ENCODE measurements around the gene CALCOCO1. TPM values are rescaled to one million over a fixed set of nuclear protein-coding genes. Genes with fewer than 3 reads are reported as not detected.

Gene CALCOCO1
- total RNA-seq, 2 donors from 2014 or later: 182 to 232 TPM

- H3K27ac ChIP-seq: peak overlapping the region; percentile 76 to 90
- H3K4me1 ChIP-seq: peaks cover 0 to 23% of the 10 kb centered on the region in 2 donors
- DNase-seq (ENCODE audit: low spot score): no peak
- peak overlapping the region; percentile 46 to 84 for H3K4me3 ChIP-seq
- no peaks in the 10 kb centered on the region for H3K9me3 ChIP-seq
- H3K27me3 ChIP-seq: no peaks in the 10 kb centered on the region
- peaks cover 19% of the 10 kb centered on the region for H3K36me3 ChIP-seq
- no peak for TF ChIP-seq CTCF (IDR thresholded peaks at IDR 0.05)
Observed at GRCh38 chr12:53728206-53728605, 954 bp upstream of the CALCOCO1 start.

- no peak for DNase-seq (ENCODE audit: low spot score)
- Histone ChIP-seq H3K4me1 (peaks cover 0 to 23% of the 10 kb centered on the region in 2 donors), H3K4me3 (peak overlapping the region; percentile 75 to 84), H3K27me3 (no peaks in the 10 kb centered on the region), H3K27ac (peak overlapping the region; percentile 76 to 90), H3K9me3 (no peaks in the 10 kb centered on the region), H3K36me3 (peaks cover 32% of the 10 kb centered on the region)
- no peak for TF ChIP-seq CTCF (IDR thresholded peaks at IDR 0.05)
Observed at GRCh38 chr12:53726946-53727309, 324 bp downstream of the CALCOCO1 start.

GRCh38 chr12:53726341-53726740, 911 bp downstream of the CALCOCO1 start:
- H3K4me3 ChIP-seq: peak overlapping the region; percentile 75 to 84
- peaks cover 0 to 23% of the 10 kb centered on the region in 2 donors for H3K4me1 ChIP-seq
- no peak for DNase-seq (ENCODE audit: low spot score)
- H3K27ac ChIP-seq: peak overlapping the region in 1 of 2 donors; percentile 90
- H3K36me3 ChIP-seq: peaks cover 37% of the 10 kb centered on the region
- no peaks in the 10 kb centered on the region for H3K27me3 ChIP-seq
- no peaks in the 10 kb centered on the region for H3K9me3 ChIP-seq
- TF ChIP-seq CTCF (IDR thresholded peaks at IDR 0.05): no peak

GRCh38 chr12:53725824-53726223, 1.4 kb downstream of the CALCOCO1 start:
- Histone ChIP-seq H3K27me3 (no peaks in the 10 kb centered on the region), H3K27ac (no peak overlapping the region)

GRCh38 chr12:53722450-53723041, 4.7 kb downstream of the CALCOCO1 start:
- peaks cover 62% of the 10 kb centered on the region for H3K36me3 ChIP-seq
- TF ChIP-seq CTCF (IDR thresholded peaks at IDR 0.05): no peak

More at GRCh38 chr12:53725824-53726223, 1.4 kb downstream of the CALCOCO1 start:
- no peak for DNase-seq (ENCODE audit: low spot score)
- TF ChIP-seq CTCF (IDR thresholded peaks at IDR 0.05): no peak
- no peaks in the 10 kb centered on the region for H3K9me3 ChIP-seq
- H3K4me1 ChIP-seq: peaks cover 0 to 23% of the 10 kb centered on the region in 2 donors
- peak overlapping the region in 1 of 2 donors; percentile 1 for H3K4me3 ChIP-seq
- H3K36me3 ChIP-seq: peaks cover 43% of the 10 kb centered on the region

GRCh38 chr12:53720946-53721345, 6.3 kb downstream of the CALCOCO1 start:
- Histone ChIP-seq H3K27ac (no peak overlapping the region), H3K36me3 (peaks cover 77% of the 10 kb centered on the region), H3K27me3 (no peaks in the 10 kb centered on the region), H3K4me1 (peaks cover 0 to 11% of the 10 kb centered on the region in 2 donors), H3K4me3 (no peak overlapping the region), H3K9me3 (no peaks in the 10 kb centered on the region)
- DNase-seq (ENCODE audit: low spot score): no peak
- TF ChIP-seq CTCF (IDR thresholded peaks at IDR 0.05): no peak

More at GRCh38 chr12:53722450-53723041, 4.7 kb downstream of the CALCOCO1 start:
- Histone ChIP-seq H3K27me3 (no peaks in the 10 kb centered on the region), H3K4me3 (no peak overlapping the region), H3K9me3 (no peaks in the 10 kb centered on the region), H3K27ac (no peak overlapping the region), H3K4me1 (peaks cover 0 to 19% of the 10 kb centered on the region in 2 donors)
- DNase-seq (ENCODE audit: low spot score): no peak

Measured in right atrium auricular region (tissue), 2 donors.